ELF-1 (cell line): ENCODE measurements around the gene ARMC7.
"Not testable (repeated sequence)": the region's sequence is repeated elsewhere in the genome, so short reads cannot be mapped to it uniquely, and the experiment has no call there.

ENCODE experiments used
- DNase-seq: peaks from one replicate; pipeline ENCODE4 v3.0.0-alpha.2; 2016; ENCODE audit warnings: low read depth, low spot score

Gene ARMC7

GRCh38 chr17:75152922-75153779, 43.4 kb downstream of the ARMC7 start:
- DNase-seq = peak; percentile 55

GRCh38 chr17:75153780-75154194, 44.0 kb downstream of the ARMC7 start:
- DNase-seq = peak; percentile 64

- peak; percentile 99 for DNase-seq
Observed at GRCh38 chr17:75154195-75155106, 44.7 kb downstream of the ARMC7 start, which contains the start of gene JPT1. Gene JPT1, minus strand, starts transcription at chr17:75154512. Its CDS starts 115 bp downstream, at chr17:75154397.

- peak; percentile 74 for DNase-seq
Observed at GRCh38 chr17:75155191-75155601, 45.4 kb downstream of the ARMC7 start.

- DNase-seq = not testable (repeated sequence)
Observed at GRCh38 chr17:75158480-75158879, 48.7 kb downstream of the ARMC7 start.

- DNase-seq = no peak
Observed at GRCh38 chr17:75159196-75160031, 49.6 kb downstream of the ARMC7 start.

- no peak for DNase-seq
Observed at GRCh38 chr17:75160211-75160610, 50.4 kb downstream of the ARMC7 start.

GRCh38 chr17:75163074-75163473, 53.3 kb downstream of the ARMC7 start:
- DNase-seq = no peak

GRCh38 chr17:75164606-75165005, 54.8 kb downstream of the ARMC7 start:
- DNase-seq = not testable (repeated sequence)

GRCh38 chr17:75168998-75169397, 59.2 kb downstream of the ARMC7 start:
- no peak for DNase-seq

- DNase-seq = no peak
Observed at GRCh38 chr17:75173526-75173925, 63.8 kb downstream of the ARMC7 start.

- no peak for DNase-seq
Observed at GRCh38 chr17:75174996-75175395, 65.2 kb downstream of the ARMC7 start.

GRCh38 chr17:75176625-75177024, 66.9 kb downstream of the ARMC7 start:
- no peak for DNase-seq

- no peak for DNase-seq
Observed at GRCh38 chr17:75178453-75178852, 68.7 kb downstream of the ARMC7 start.
